Stomach smooth muscle (tissue), 2 donors: ENCODE data around the gene USP36.
A peak's percentile ranks its signal among the peaks of the same experiment; 100 is the strongest.
"Not testable (repeated sequence)": the region's sequence is repeated elsewhere in the genome, so short reads cannot be mapped to it uniquely, and the experiment has no call there.

Source experiments
- H3K27ac ChIP-seq: one replicate; pipeline ENCODE4 v1.7.0; 2013; ENCODE audit warnings: mild to moderate bottlenecking, low read length, inconsistent platforms
- H3K27me3 ChIP-seq, 2 donors: one replicate each; pipeline ENCODE4 v1.7.0; 2013; ENCODE audit warnings: low read length in 2 of 2; ENCODE audit not compliant: insufficient read depth in 2 of 2, control insufficient read depth in 1 of 2
- H3K36me3 ChIP-seq, 2 donors: one replicate each; pipeline ENCODE4 v1.7.0; 2013; ENCODE audit warnings: low read length in 2 of 2; ENCODE audit not compliant: control insufficient read depth in 2 of 2, insufficient read depth in 2 of 2
- H3K4me1 ChIP-seq: one replicate; pipeline ENCODE4 v1.7.0; 2013; ENCODE audit warnings: low read length; ENCODE audit not compliant: control insufficient read depth, insufficient read depth
- H3K4me3 ChIP-seq, 2 donors: one replicate each; pipeline ENCODE4 v1.7.0; 2013; ENCODE audit warnings: low read length in 2 of 2
- H3K9ac ChIP-seq, 2 donors: one replicate each; pipeline ENCODE4 v1.7.0; 2013; ENCODE audit warnings: low read length in 2 of 2, mild to moderate bottlenecking in 1 of 2
- H3K9me3 ChIP-seq, 2 donors: one replicate each; pipeline ENCODE4 v1.7.0; 2013; ENCODE audit warnings: low read length in 2 of 2; ENCODE audit not compliant: control insufficient read depth in 2 of 2
- donor health status: healthy.
- donor health status: Pancreatic carcinoma.

USP36 gene

DNA sequence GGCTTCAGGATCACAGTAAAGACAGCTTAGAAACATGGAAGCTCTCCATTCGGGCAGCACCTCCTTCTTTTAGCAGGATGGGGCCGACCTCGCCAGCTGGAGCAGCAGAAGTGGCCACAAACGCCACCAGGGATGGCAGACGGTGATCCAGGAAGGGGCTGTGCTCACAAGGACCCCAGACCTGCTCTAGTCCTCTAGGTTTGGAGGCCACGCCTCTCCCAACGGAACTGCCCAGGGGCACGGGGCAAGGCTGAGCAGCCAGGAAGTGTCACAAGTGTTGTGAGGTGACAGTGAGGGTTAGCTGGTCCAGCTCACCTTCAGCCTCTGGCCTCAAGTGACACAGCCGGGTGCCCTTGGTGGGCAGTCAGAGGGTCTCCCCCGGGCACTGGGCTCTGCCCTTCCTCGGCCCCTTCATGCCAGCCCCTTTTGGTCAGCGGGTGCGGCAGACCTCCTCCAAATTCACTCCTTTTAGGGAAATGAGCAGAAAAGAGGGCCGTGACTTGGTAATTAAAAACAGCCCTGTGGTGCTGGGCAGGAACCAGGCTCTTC is 42.0 kb upstream of the USP36 start:
- Histone ChIP-seq H3K27ac (peak overlapping the region; percentile 76), H3K9me3 (no peaks in the 10 kb centered on the region), H3K27me3 (no peaks in the 10 kb centered on the region), H3K9ac (peak overlapping the region in 1 of 2 donors; percentile 28), H3K36me3 (peaks cover 0 to 5% of the 10 kb centered on the region in 2 donors), H3K4me1 (peaks cover 70% of the 10 kb centered on the region), H3K4me3 (peak overlapping the region in 1 of 2 donors; percentile 66)

DNA sequence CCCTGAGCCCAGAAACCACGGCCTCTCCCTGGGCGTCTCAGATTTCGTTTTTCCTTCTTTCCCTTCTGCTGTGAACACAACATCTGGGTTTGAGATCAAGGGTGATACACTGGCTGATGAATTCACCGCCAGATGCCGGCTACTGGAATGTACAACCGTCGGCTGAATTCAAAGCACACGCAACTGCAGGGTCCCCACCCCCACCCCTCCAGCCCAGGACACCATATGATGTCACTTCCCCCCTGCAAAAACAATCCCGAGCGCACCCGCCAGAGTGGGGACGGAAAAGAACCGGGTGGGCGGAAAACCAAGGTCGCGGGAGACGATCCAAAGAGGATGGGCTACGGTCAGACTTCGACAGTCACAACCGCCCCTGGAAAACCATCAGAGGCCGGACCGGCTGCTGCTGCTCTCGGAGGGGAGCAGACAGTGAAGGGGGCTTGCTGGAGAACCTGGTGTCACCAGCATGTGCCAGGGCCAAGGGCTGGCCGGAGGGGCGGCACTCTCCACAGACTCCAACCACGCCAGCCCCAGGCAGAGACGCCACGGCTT is 39.1 kb upstream of the USP36 start:
- peak overlapping the region; percentile 75 for H3K27ac ChIP-seq
- H3K4me3 ChIP-seq: peak overlapping the region; percentile 35 to 59
- peaks cover 69% of the 10 kb centered on the region for H3K4me1 ChIP-seq
- H3K36me3 ChIP-seq: peaks cover 0 to 5% of the 10 kb centered on the region in 2 donors
- H3K9ac ChIP-seq: peak overlapping the region; percentile 58 to 59
- H3K9me3 ChIP-seq: no peaks in the 10 kb centered on the region
- no peaks in the 10 kb centered on the region for H3K27me3 ChIP-seq

DNA sequence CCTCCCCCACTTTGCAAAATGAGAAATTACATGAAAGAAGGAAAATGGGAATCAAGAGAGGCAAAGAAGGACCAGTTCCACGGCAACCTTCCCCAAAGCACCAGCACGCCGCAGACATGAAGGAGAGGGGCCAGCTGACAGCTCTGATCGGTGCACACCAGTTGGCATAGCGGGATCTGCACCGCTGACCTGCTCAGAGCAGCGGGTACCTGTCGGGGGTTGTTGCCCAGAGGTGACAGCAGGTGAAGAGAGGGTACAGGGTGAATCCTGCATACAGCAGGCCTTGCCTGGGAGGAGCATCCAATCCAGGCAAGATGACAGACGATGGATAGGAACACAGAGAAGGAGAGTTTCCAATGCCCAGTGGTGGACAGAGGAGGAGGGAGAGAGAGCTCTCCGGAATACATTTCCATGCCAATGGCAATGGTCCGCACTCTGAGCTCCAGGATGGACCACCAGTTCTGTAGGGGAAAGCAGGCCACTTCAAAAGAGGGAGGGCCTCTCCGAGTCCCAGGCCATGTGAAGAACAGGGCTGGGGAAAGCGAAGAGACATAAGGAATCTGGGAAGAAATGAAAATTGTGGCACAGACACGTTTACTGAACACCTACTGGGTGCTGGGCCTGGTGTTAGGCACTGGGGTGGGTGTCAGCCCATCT is 38.4 kb upstream of the USP36 start:
- H3K36me3 ChIP-seq: peaks cover 0 to 8% of the 10 kb centered on the region in 2 donors
- H3K9me3 ChIP-seq: no peaks in the 10 kb centered on the region
- H3K9ac ChIP-seq: peak overlapping the region; percentile 47 to 59
- H3K27me3 ChIP-seq: no peaks in the 10 kb centered on the region
- H3K27ac ChIP-seq: peak overlapping the region; percentile 75
- H3K4me1 ChIP-seq: peaks cover 64% of the 10 kb centered on the region
- H3K4me3 ChIP-seq: peak overlapping the region; percentile 35 to 59

DNA sequence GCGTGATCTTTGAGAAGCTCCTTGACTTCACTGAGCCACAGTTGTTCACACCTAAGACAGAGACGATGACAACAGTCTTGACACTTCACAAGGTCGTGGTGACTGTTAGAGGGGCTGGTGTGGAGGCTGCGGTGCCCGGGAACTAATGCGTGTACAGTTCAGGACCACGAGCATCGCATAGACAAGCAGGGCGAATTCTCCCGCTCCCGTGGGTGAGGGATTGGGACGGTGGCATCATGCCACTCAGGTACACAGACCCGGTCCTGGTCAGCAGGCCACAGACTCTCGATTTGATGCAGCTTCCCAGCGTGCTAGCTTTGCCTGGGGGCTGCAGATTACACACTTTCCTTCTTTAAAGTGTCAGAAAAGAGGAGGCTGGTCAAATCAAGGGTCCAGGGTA is 37.6 kb upstream of the USP36 start:
- no peak overlapping the region for H3K4me3 ChIP-seq
- H3K4me1 ChIP-seq: peaks cover 56% of the 10 kb centered on the region
- H3K27me3 ChIP-seq: no peaks in the 10 kb centered on the region
- H3K36me3 ChIP-seq: peaks cover 5 to 11% of the 10 kb centered on the region in 2 donors
- H3K9ac ChIP-seq: no peak overlapping the region
- no peaks in the 10 kb centered on the region for H3K9me3 ChIP-seq
- H3K27ac ChIP-seq: no peak overlapping the region

DNA sequence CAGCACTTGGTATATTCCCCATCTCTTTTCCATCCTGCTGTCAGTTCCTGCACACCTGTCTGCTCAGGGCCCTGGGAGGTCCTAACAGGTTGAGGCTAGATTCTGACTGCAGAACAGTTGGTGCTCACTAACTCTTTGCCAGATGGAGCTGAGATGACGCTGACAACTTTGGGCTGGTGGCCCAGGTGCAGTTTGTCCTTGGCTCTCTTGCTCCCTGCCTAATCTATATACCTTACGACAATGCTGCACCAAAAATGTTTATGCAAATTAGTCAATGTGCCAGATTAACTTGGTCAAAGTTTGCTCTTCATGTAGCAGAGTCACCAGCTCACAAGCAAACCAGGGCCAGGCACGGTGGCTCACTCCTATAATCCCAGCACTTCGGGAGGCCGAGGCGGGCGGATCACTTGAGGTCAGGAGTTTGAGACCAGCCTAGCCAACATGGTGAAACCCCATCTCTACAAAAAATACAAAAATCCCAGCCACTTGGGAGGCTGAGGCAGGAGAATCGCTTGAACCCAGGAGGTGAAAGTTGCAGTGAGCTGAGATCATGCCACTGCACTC is 36.4 kb upstream of the USP36 start:
- H3K27ac ChIP-seq, H3K27me3 ChIP-seq, H3K9me3 ChIP-seq, H3K9ac ChIP-seq, H3K4me3 ChIP-seq: not testable (repeated sequence)
- peaks cover 46% of the 10 kb centered on the region for H3K4me1 ChIP-seq
- H3K36me3 ChIP-seq: peaks cover 13 to 18% of the 10 kb centered on the region in 2 donors

DNA sequence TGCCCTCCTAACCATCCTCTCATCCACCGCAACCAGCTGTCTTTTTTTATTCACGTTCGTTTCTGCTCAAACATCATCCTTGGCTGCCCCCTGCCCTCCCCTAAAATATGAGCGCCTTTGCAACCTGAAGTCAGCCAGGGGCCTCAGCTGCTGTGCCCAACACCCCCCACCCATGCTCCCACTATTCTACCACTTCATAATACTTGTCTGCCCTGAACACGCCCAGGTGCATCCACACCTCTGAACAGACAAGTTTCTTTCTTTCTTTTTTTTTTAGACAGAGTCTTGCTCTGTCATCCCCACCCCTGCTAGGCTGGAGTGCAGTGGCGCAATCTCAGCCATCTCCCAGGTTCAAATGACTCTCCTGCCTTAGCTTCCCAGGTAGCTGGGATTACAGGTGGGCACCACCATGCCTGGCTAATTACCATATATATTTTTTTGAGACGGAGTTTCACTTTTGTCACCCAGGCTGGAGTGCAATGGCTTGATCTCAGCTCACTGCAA is 35.5 kb upstream of the USP36 start:
- Histone ChIP-seq H3K27ac (peak overlapping the region; percentile 41), H3K4me1 (peaks cover 42% of the 10 kb centered on the region), H3K27me3 (no peaks in the 10 kb centered on the region), H3K9me3 (no peaks in the 10 kb centered on the region), H3K36me3 (peaks cover 13 to 19% of the 10 kb centered on the region in 2 donors), H3K4me3 (no peak overlapping the region), H3K9ac (peak overlapping the region in 1 of 2 donors; percentile 32)

GRCh38 chr17:78875363-78876093 is 34.9 kb upstream of the USP36 start:
- peak overlapping the region in 1 of 2 donors; percentile 15 for H3K4me3 ChIP-seq
- peaks cover 36% of the 10 kb centered on the region for H3K4me1 ChIP-seq
- peaks cover 13 to 24% of the 10 kb centered on the region in 2 donors for H3K36me3 ChIP-seq
- no peaks in the 10 kb centered on the region for H3K27me3 ChIP-seq
- peak overlapping the region; percentile 41 for H3K27ac ChIP-seq
- peak overlapping the region; percentile 21 to 32 for H3K9ac ChIP-seq
- H3K9me3 ChIP-seq: no peaks in the 10 kb centered on the region

GRCh38 chr17:78873519-78874340 is 33.1 kb upstream of the USP36 start:
- Histone ChIP-seq H3K36me3 (peaks cover 15 to 26% of the 10 kb centered on the region in 2 donors), H3K27me3 (no peaks in the 10 kb centered on the region), H3K9ac (no peak overlapping the region), H3K4me1 (peaks cover 19% of the 10 kb centered on the region), H3K4me3 (no peak overlapping the region), H3K9me3 (no peaks in the 10 kb centered on the region), H3K27ac (peak overlapping the region; percentile 24)

DNA sequence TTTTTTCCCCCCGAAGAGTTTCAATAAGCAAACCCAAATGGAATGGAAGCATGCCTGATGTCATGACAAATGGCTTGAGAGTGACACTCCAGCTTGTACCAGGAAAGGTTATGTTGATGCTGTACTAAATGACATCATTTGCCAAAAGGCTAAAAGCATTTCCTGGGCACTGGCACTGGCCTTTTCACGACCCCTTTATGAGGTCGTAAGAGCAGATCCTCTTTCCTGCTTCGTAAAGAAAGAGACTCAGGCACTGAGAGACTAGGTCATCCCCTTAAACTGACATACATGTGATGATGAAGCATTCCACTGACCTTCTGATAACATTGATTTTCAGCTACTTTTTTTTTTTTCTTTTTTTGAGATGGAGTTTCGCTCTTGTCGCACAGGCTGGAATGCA is 31.9 kb upstream of the USP36 start:
- H3K4me1 ChIP-seq: peaks cover 17% of the 10 kb centered on the region
- H3K36me3 ChIP-seq: peaks cover 18 to 25% of the 10 kb centered on the region in 2 donors

GRCh38 chr17:78870621-78871020 is 30.0 kb upstream of the USP36 start:
- H3K9ac ChIP-seq: no peak overlapping the region
- no peak overlapping the region for H3K27ac ChIP-seq
- H3K4me3 ChIP-seq: no peak overlapping the region
- H3K36me3 ChIP-seq: peaks cover 21 to 25% of the 10 kb centered on the region in 2 donors
- H3K27me3 ChIP-seq: no peaks in the 10 kb centered on the region
- peaks cover 26% of the 10 kb centered on the region for H3K4me1 ChIP-seq
- no peaks in the 10 kb centered on the region for H3K9me3 ChIP-seq

More for the DNA sequence above, 31.9 kb upstream of the USP36 start:
- Histone ChIP-seq H3K27me3 (no peaks in the 10 kb centered on the region), H3K9ac (no peak overlapping the region), H3K4me3 (no peak overlapping the region), H3K9me3 (no peaks in the 10 kb centered on the region), H3K27ac (no peak overlapping the region)
